GM23248 (cell line): Measurements from ENCODE around the gene APCDD1.

Experiments
- EZH2 ChIP-seq: fragments of 200-600 bp; sonication (generic); IDR thresholded peaks from 2 replicates; pipeline ENCODE4 v1.6.1; 2018; ENCODE audit warnings: antibody characterized with exemption, mild to moderate bottlenecking; ENCODE audit not compliant: insufficient read depth, poor library complexity, severe bottlenecking
- EZH2phosphoT487 ChIP-seq: fragments of 200-600 bp; sonication (generic); IDR thresholded peaks from 2 replicates; pipeline ENCODE4 v1.6.1; 2018; ENCODE audit warnings: antibody characterized with exemption, moderate library complexity, mild to moderate bottlenecking, low read depth; ENCODE audit not compliant: insufficient read depth

GRCh38 chr18:10457128-10457527, 2.7 kb downstream of the APCDD1 start:
- TF ChIP-seq EZH2phosphoT487, result no peak
- no peak for TF ChIP-seq EZH2
